Mesenchymal stem cell (in vitro differentiated cells and primary cell): ENCODE measurements around the gene CHRDL2.

Source experiments
- DNase-seq: peaks from one replicate; pipeline ENCODE4 v3.0.0-alpha.2; 2013
- H2AFZ ChIP-seq: one replicate; pipeline ENCODE4 v1.6.1; 2013; ENCODE audit warnings: low read depth, mild to moderate bottlenecking, control low read depth, inconsistent platforms, low read length, moderate library complexity
- H2AK5ac ChIP-seq: 2 replicates; pipeline ENCODE4 v1.6.1; 2013; ENCODE audit warnings: low read length, moderate library complexity, mild to moderate bottlenecking, inconsistent platforms; ENCODE audit not compliant: severe bottlenecking
- H2BK120ac ChIP-seq: one replicate; pipeline ENCODE4 v1.6.1; 2013; ENCODE audit warnings: low read depth, mild to moderate bottlenecking, inconsistent platforms, low read length, moderate library complexity
- H2BK12ac ChIP-seq, 2 experiments: one replicate each; pipeline ENCODE4 v1.6.1; 2013; ENCODE audit warnings: inconsistent platforms in 2 of 2, low read length in 2 of 2, mild to moderate bottlenecking in 2 of 2, moderate library complexity in 2 of 2, control low read depth in 1 of 2
- H2BK15ac ChIP-seq: one replicate; pipeline ENCODE4 v1.6.1; 2013; ENCODE audit warnings: mild to moderate bottlenecking, low read depth, inconsistent platforms; ENCODE audit not compliant: poor library complexity, severe bottlenecking
- H2BK5ac ChIP-seq: 2 replicates; pipeline ENCODE4 v1.6.1; 2013; ENCODE audit warnings: low read depth, mild to moderate bottlenecking, low read length, control low read depth, inconsistent platforms; ENCODE audit not compliant: poor library complexity, severe bottlenecking
- H3K14ac ChIP-seq, 2 experiments: one replicate each; pipeline ENCODE4 v1.6.1; 2013; ENCODE audit warnings: inconsistent platforms in 2 of 2, low read length in 2 of 2, control low read depth in 1 of 2, mild to moderate bottlenecking in 1 of 2, moderate library complexity in 1 of 2
- H3K18ac ChIP-seq, 2 experiments: one replicate each; pipeline ENCODE4 v1.6.1; 2013; ENCODE audit warnings: inconsistent platforms in 2 of 2, low read length in 2 of 2, control low read depth in 1 of 2, low read depth in 1 of 2, mild to moderate bottlenecking in 1 of 2
- H3K23ac ChIP-seq, 2 experiments: one replicate each; pipeline ENCODE4 v1.6.1; 2013; ENCODE audit warnings: inconsistent platforms in 2 of 2, low read length in 2 of 2, mild to moderate bottlenecking in 2 of 2, moderate library complexity in 2 of 2, control low read depth in 1 of 2
- H3K27ac ChIP-seq: 2 replicates; pipeline ENCODE4 v1.5.1; 2013; ENCODE audit warnings: mild to moderate bottlenecking, moderate library complexity, low read length, control low read depth, inconsistent platforms; ENCODE audit not compliant: poor library complexity, severe bottlenecking
- H3K27me3 ChIP-seq, 2 experiments: 2 replicates each; pipeline versions ENCODE4 v1.6.1 to v1.7.0; 2013; ENCODE audit warnings: low read length in 2 of 2, mild to moderate bottlenecking in 2 of 2, moderate library complexity in 2 of 2, control low read depth in 1 of 2, inconsistent platforms in 1 of 2; ENCODE audit not compliant: control insufficient read depth in 1 of 2, insufficient read depth in 1 of 2
- H3K36me3 ChIP-seq, 2 experiments: 2 replicates each; pipeline versions ENCODE4 v1.6.1 to v1.7.0; 2013; ENCODE audit warnings: low read length in 2 of 2, control low read depth in 1 of 2, inconsistent platforms in 1 of 2, low read depth in 1 of 2, mild to moderate bottlenecking in 1 of 2; ENCODE audit not compliant: insufficient read depth in 2 of 2, control insufficient read depth in 1 of 2
- H3K4ac ChIP-seq, 2 experiments: one replicate each; pipeline ENCODE4 v1.6.1; 2013; ENCODE audit warnings: inconsistent platforms in 2 of 2, low read length in 2 of 2, mild to moderate bottlenecking in 2 of 2, moderate library complexity in 2 of 2, control low read depth in 1 of 2, low read depth in 1 of 2
- H3K4me1 ChIP-seq: 2 replicates; pipeline ENCODE4 v1.6.1; 2013; ENCODE audit warnings: low read depth, low read length, control low read depth; ENCODE audit not compliant: control insufficient read depth, insufficient read depth
- H3K4me2 ChIP-seq: 2 replicates; pipeline ENCODE4 v1.6.1; 2013; ENCODE audit warnings: low read length, mild to moderate bottlenecking, inconsistent platforms; ENCODE audit not compliant: poor library complexity, severe bottlenecking
- H3K4me3 ChIP-seq, 2 experiments: 2 replicates each; pipeline versions ENCODE4 v1.5.1 to v1.7.0; 2013; ENCODE audit warnings: low read length in 2 of 2, mild to moderate bottlenecking in 2 of 2, control low read depth in 1 of 2, low read depth in 1 of 2; ENCODE audit not compliant: insufficient read depth in 1 of 2
- H3K79me1 ChIP-seq: replicated peaks from 2 replicates; pipeline ENCODE4 v1.6.1; 2013; ENCODE audit warnings: mild to moderate bottlenecking, control low read depth, low read length, inconsistent platforms; ENCODE audit not compliant: poor library complexity, severe bottlenecking
- H3K9ac ChIP-seq: 2 replicates; pipeline ENCODE4 v1.7.0; 2013; ENCODE audit warnings: mild to moderate bottlenecking, low read length, moderate library complexity
- H3K9me3 ChIP-seq: 2 replicates; pipeline ENCODE4 v1.7.0; 2013; ENCODE audit warnings: mild to moderate bottlenecking, low read length; ENCODE audit not compliant: control insufficient read depth
- H4K8ac ChIP-seq: one replicate; pipeline ENCODE4 v1.6.1; 2013; ENCODE audit warnings: inconsistent platforms, mild to moderate bottlenecking, low read length, moderate library complexity
- H4K91ac ChIP-seq: one replicate; pipeline ENCODE4 v1.6.1; 2013; ENCODE audit warnings: mild to moderate bottlenecking, low read length, inconsistent platforms
- WGBS: methylation state at CpG from one replicate; pipeline ENCODE4 v1.1.7; 2013; ENCODE audit warnings: mixed read lengths; 5-methylcytosine and 5-hydroxymethylcytosine counted together

CHRDL2 gene

GRCh38 chr11:74691755-74692154 is 39.5 kb downstream of the CHRDL2 start:
- no peak overlapping the region for H3K4me3 ChIP-seq
- no peak overlapping the region for H2BK5ac ChIP-seq
- H3K23ac ChIP-seq: no peak overlapping the region
- H3K14ac ChIP-seq: no peak overlapping the region
- no peak overlapping the region for H2BK120ac ChIP-seq
- WGBS: 73% methylated on average over 4 of the region's 4 CpGs
- no peak overlapping the region for H2BK12ac ChIP-seq
- H3K4me2 ChIP-seq: no peak overlapping the region
- peak overlapping the region in 1 of 2 experiments; percentile 6 for H3K4ac ChIP-seq
- DNase-seq: no peak
- H4K91ac ChIP-seq: no peak overlapping the region
- no peak overlapping the region for H2AK5ac ChIP-seq
- H3K9me3 ChIP-seq: no peaks in the 10 kb centered on the region
- H4K8ac ChIP-seq: no peak overlapping the region
- H3K27ac ChIP-seq: no peak overlapping the region
- H2BK15ac ChIP-seq: no peak overlapping the region
- H3K4me1 ChIP-seq: peaks cover 3% of the 10 kb centered on the region
- no peak overlapping the region for H3K9ac ChIP-seq
- H3K79me1 ChIP-seq: no peaks in the 10 kb centered on the region
- no peak overlapping the region for H3K18ac ChIP-seq
- peaks cover 12 to 15% of the 10 kb centered on the region in 2 experiments for H3K27me3 ChIP-seq
- H3K36me3 ChIP-seq: no peaks in the 10 kb centered on the region
- no peak overlapping the region for H2AFZ ChIP-seq

GRCh38 chr11:74689666-74690065 is 41.6 kb downstream of the CHRDL2 start:
- H2BK15ac ChIP-seq: no peak overlapping the region
- H4K8ac ChIP-seq: no peak overlapping the region
- H2AK5ac ChIP-seq: no peak overlapping the region
- H3K27ac ChIP-seq: no peak overlapping the region
- no peak overlapping the region for H3K9ac ChIP-seq
- H3K4me3 ChIP-seq: no peak overlapping the region
- no peak overlapping the region for H2BK120ac ChIP-seq
- H3K36me3 ChIP-seq: no peaks in the 10 kb centered on the region
- H3K4me1 ChIP-seq: no peaks in the 10 kb centered on the region
- no peak overlapping the region for H3K4me2 ChIP-seq
- no peak overlapping the region for H2AFZ ChIP-seq
- no peak overlapping the region for H4K91ac ChIP-seq
- no peak overlapping the region for H2BK12ac ChIP-seq
- H3K9me3 ChIP-seq: no peaks in the 10 kb centered on the region
- H3K18ac ChIP-seq: no peak overlapping the region
- H3K14ac ChIP-seq: no peak overlapping the region
- no peak for DNase-seq
- H3K23ac ChIP-seq: no peak overlapping the region
- no peaks in the 10 kb centered on the region for H3K79me1 ChIP-seq
- no peak overlapping the region for H3K4ac ChIP-seq
- no peak overlapping the region for H2BK5ac ChIP-seq
- peaks cover 9 to 14% of the 10 kb centered on the region in 2 experiments for H3K27me3 ChIP-seq
- WGBS: 97% methylated on average over 4 of the region's 4 CpGs

GRCh38 chr11:74687237-74688023 is 43.8 kb downstream of the CHRDL2 start:
- Histone ChIP-seq H2AK5ac (no peak overlapping the region), H2BK120ac (no peak overlapping the region), H3K79me1 (no peaks in the 10 kb centered on the region), H3K23ac (no peak overlapping the region), H3K4me3 (no peak overlapping the region), H3K4me2 (no peak overlapping the region), H2AFZ (no peak overlapping the region), H4K8ac (no peak overlapping the region), H2BK5ac (no peak overlapping the region), H3K14ac (no peak overlapping the region), H3K9me3 (no peaks in the 10 kb centered on the region), H3K18ac (no peak overlapping the region), H3K27me3 (peaks cover 0 to 5% of the 10 kb centered on the region in 2 experiments), H3K4me1 (peaks cover 9% of the 10 kb centered on the region), H3K4ac (no peak overlapping the region), H2BK15ac (no peak overlapping the region), H4K91ac (no peak overlapping the region), H3K9ac (peak overlapping the region; percentile 39), H2BK12ac (no peak overlapping the region), H3K36me3 (no peaks in the 10 kb centered on the region), H3K27ac (no peak overlapping the region)
- WGBS: 63% methylated on average over 6 of the region's 6 CpGs
- DNase-seq: no peak

- Histone ChIP-seq H4K91ac (no peak overlapping the region), H3K9me3 (no peaks in the 10 kb centered on the region), H3K14ac (no peak overlapping the region), H2BK12ac (no peak overlapping the region), H2AK5ac (no peak overlapping the region), H3K4me1 (peaks cover 9% of the 10 kb centered on the region), H3K4ac (no peak overlapping the region), H3K4me2 (no peak overlapping the region), H2BK15ac (no peak overlapping the region), H4K8ac (no peak overlapping the region), H3K4me3 (no peak overlapping the region), H3K27me3 (peaks cover 0 to 5% of the 10 kb centered on the region in 2 experiments), H3K18ac (no peak overlapping the region), H3K23ac (no peak overlapping the region), H2BK120ac (no peak overlapping the region), H3K79me1 (no peaks in the 10 kb centered on the region), H3K9ac (no peak overlapping the region), H2AFZ (no peak overlapping the region), H3K36me3 (no peaks in the 10 kb centered on the region), H3K27ac (no peak overlapping the region), H2BK5ac (no peak overlapping the region)
- no peak for DNase-seq
- 68% methylated on average over 4 of the region's 4 CpGs for WGBS
Measured at GRCh38 chr11:74686792-74687191, 44.4 kb downstream of the CHRDL2 start.
